Liver (tissue), 3 donors: ENCODE data around the gene GNAS-AS1.

Experiments used
- CTCF ChIP-seq: fragments of 150-350 bp; IDR thresholded peaks from 2 replicates; pipeline ENCODE4 v1.5.1; 2017; ENCODE audit warnings: improper control_type of control experiment, low read depth, low read length; ENCODE audit not compliant: missing input control
- FOXA1 ChIP-seq: IDR thresholded peaks from 2 replicates; pipeline ENCODE4 v1.6.1; 2016; ENCODE audit warnings: antibody characterized with exemption
- GABPA ChIP-seq, 2 donors: IDR thresholded peaks in 1 of 2; conservative IDR thresholded peaks in 1 of 2; 2 replicates each; pipeline ENCODE4 v1.6.1; 2016; ENCODE audit warnings: antibody characterized with exemption in 2 of 2, mild to moderate bottlenecking in 1 of 2, moderate library complexity in 1 of 2
- HNF4A ChIP-seq, 2 donors: conservative IDR thresholded peaks; 2 replicates each; pipeline ENCODE4 v1.6.1; 2016; ENCODE audit warnings: antibody characterized with exemption in 2 of 2, mild to moderate bottlenecking in 2 of 2
- MAX ChIP-seq: IDR thresholded peaks from 2 replicates; pipeline ENCODE4 v1.6.1; 2016; ENCODE audit warnings: antibody characterized with exemption
- RAD21 ChIP-seq, 2 donors: IDR thresholded peaks; 2 replicates each; pipeline ENCODE4 v1.6.1; 2016; ENCODE audit warnings: antibody characterized with exemption in 2 of 2, mild to moderate bottlenecking in 2 of 2
- REST ChIP-seq: IDR thresholded peaks from 2 replicates; pipeline ENCODE4 v1.6.1; 2016; ENCODE audit warnings: antibody characterized with exemption, mild to moderate bottlenecking
- RXRA ChIP-seq, 2 donors: IDR thresholded peaks; 2 replicates each; pipeline ENCODE4 v1.6.1; 2017 to 2018; ENCODE audit warnings: antibody characterized with exemption in 2 of 2, mild to moderate bottlenecking in 1 of 2
- YY1 ChIP-seq: IDR thresholded peaks from 2 replicates; pipeline ENCODE4 v1.6.1; 2016; ENCODE audit warnings: antibody characterized with exemption, mild to moderate bottlenecking
- ZBTB33 ChIP-seq: IDR thresholded peaks from 2 replicates; pipeline ENCODE4 v1.6.1; 2016; ENCODE audit warnings: antibody characterized with exemption
- donor health status: healthy.
- donor health status: healthy.

- TF ChIP-seq CTCF (no peak), RAD21 (IDR thresholded peaks at IDR 0.05) (no peak), ZBTB33 (no peak), RXRA (IDR thresholded peaks at IDR 0.05) (no peak), YY1 (no peak), GABPA (IDR thresholded peaks at IDR 0.05 in 1 of 2, conservative IDR thresholded peaks at IDR 0.05 in 1 of 2) (no peak), REST (no peak), FOXA1 (no peak), MAX (no peak), HNF4A (conservative IDR thresholded peaks at IDR 0.05) (no peak)
Measured at GRCh38 chr20:58818586-58819285, 32.0 kb downstream of the GNAS-AS1 start.
